GM18873 (cell line): ENCODE data around the gene PTPRD.

Experiments
- ATAC-seq: cut with Tn5 transposase; IDR thresholded peaks from one replicate; pipeline ENCODE4 v1.9.1; 2021; ENCODE audit warnings: mild to moderate bottlenecking, moderate library complexity, moderate number of reproducible peaks; ENCODE audit not compliant: unreplicated experiment, low FRiP score

Gene PTPRD

GRCh38 chr9:8542537-8542936 lies 2070.3 kb downstream of the PTPRD start:
- no peak for ATAC-seq

- ATAC-seq, result no peak
Observed at GRCh38 chr9:8539681-8540197, 2073.1 kb downstream of the PTPRD start.

GRCh38 chr9:8536845-8537244 lies 2076.0 kb downstream of the PTPRD start:
- ATAC-seq, result no peak

- no peak for ATAC-seq
Observed at GRCh38 chr9:8534828-8535227, 2078.0 kb downstream of the PTPRD start.

GRCh38 chr9:8533681-8534080 lies 2079.1 kb downstream of the PTPRD start:
- ATAC-seq, result no peak

- ATAC-seq, result no peak
Observed at GRCh38 chr9:8531826-8532415, 2080.9 kb downstream of the PTPRD start.

- ATAC-seq, result no peak
Observed at GRCh38 chr9:8521112-8521511, 2091.7 kb downstream of the PTPRD start.

- no peak for ATAC-seq
Observed at GRCh38 chr9:8515748-8516147, 2097.1 kb downstream of the PTPRD start.

- ATAC-seq, result no peak
Observed at GRCh38 chr9:8514760-8515159, 2098.0 kb downstream of the PTPRD start.

GRCh38 chr9:8508671-8509290 lies 2104.0 kb downstream of the PTPRD start:
- ATAC-seq, result no peak

GRCh38 chr9:8494571-8494970 lies 2118.2 kb downstream of the PTPRD start:
- ATAC-seq, result no peak

GRCh38 chr9:8492679-8493078 lies 2120.1 kb downstream of the PTPRD start:
- ATAC-seq, result no peak

GRCh38 chr9:8492024-8492423 lies 2120.8 kb downstream of the PTPRD start:
- ATAC-seq, result no peak

- no peak for ATAC-seq
Observed at GRCh38 chr9:8491563-8491962, 2121.2 kb downstream of the PTPRD start.

- ATAC-seq, result no peak
Observed at GRCh38 chr9:8489835-8490234, 2123.0 kb downstream of the PTPRD start.

- no peak for ATAC-seq
Observed at GRCh38 chr9:8486095-8486494, 2126.7 kb downstream of the PTPRD start.

- ATAC-seq, result no peak
Observed at GRCh38 chr9:8484597-8485191, 2128.1 kb downstream of the PTPRD start.

GRCh38 chr9:8477450-8477849 lies 2135.4 kb downstream of the PTPRD start:
- ATAC-seq, result no peak

- no peak for ATAC-seq
Observed at GRCh38 chr9:8474937-8475336, 2137.9 kb downstream of the PTPRD start.

- ATAC-seq, result no peak
Observed at GRCh38 chr9:8473244-8474020, 2139.4 kb downstream of the PTPRD start.

GRCh38 chr9:8468045-8468637 lies 2144.7 kb downstream of the PTPRD start:
- ATAC-seq, result no peak
